Liver (tissue), 9 donors: ENCODE results near the gene TMEM213. TPM values are rescaled to one million over a fixed set of nuclear protein-coding genes. Genes with fewer than 3 reads are reported as not detected.

Experiments used
- DNase-seq: peaks from one replicate; pipeline ENCODE4 v3.0.0-alpha.2; 2017; ENCODE audit warnings: low spot score
- H3K27ac ChIP-seq, 2 donors: one replicate each; pipeline ENCODE4 v1.7.0; 2013; ENCODE audit warnings: inconsistent platforms in 2 of 2, low read length in 2 of 2, control low read depth in 1 of 2, low read depth in 1 of 2, mild to moderate bottlenecking in 1 of 2
- H3K27me3 ChIP-seq, 4 donors: one replicate each; pipeline versions ENCODE4 v1.6.1 to v1.7.0; 2013; ENCODE audit warnings: low read length in 3 of 4, inconsistent platforms in 1 of 4, mild to moderate bottlenecking in 1 of 4, moderate library complexity in 1 of 4; ENCODE audit not compliant: control insufficient read depth in 4 of 4, insufficient read depth in 4 of 4
- H3K36me3 ChIP-seq, 4 donors: one replicate each; pipeline versions ENCODE4 v1.6.1 to v1.7.0; 2013; ENCODE audit warnings: low read length in 3 of 4, mild to moderate bottlenecking in 3 of 4, low read depth in 1 of 4, moderate library complexity in 1 of 4; ENCODE audit not compliant: control insufficient read depth in 4 of 4, insufficient read depth in 3 of 4
- H3K4me1 ChIP-seq, 4 donors: one replicate each; pipeline versions ENCODE4 v1.6.1 to v1.7.0; 2013; ENCODE audit warnings: low read length in 3 of 4, mild to moderate bottlenecking in 3 of 4, moderate library complexity in 1 of 4; ENCODE audit not compliant: control insufficient read depth in 4 of 4, insufficient read depth in 4 of 4
- H3K4me3 ChIP-seq, 3 donors: one replicate each; pipeline versions ENCODE4 v1.6.1 to v1.7.0; 2013; ENCODE audit warnings: low read length in 3 of 3, control low read depth in 1 of 3, low read depth in 1 of 3, mild to moderate bottlenecking in 1 of 3
- H3K9ac ChIP-seq, 2 donors: one replicate each; pipeline ENCODE4 v1.7.0; 2013; ENCODE audit warnings: low read length in 2 of 2, mild to moderate bottlenecking in 2 of 2, moderate library complexity in 2 of 2, control low read depth in 1 of 2, low read depth in 1 of 2
- H3K9me3 ChIP-seq, 4 donors: one replicate each; pipeline versions ENCODE4 v1.6.1 to v1.7.0; 2013; ENCODE audit warnings: low read length in 3 of 4; ENCODE audit not compliant: control insufficient read depth in 4 of 4
- CTCF ChIP-seq: fragments of 150-350 bp; IDR thresholded peaks from 2 replicates; pipeline ENCODE4 v1.5.1; 2017; ENCODE audit warnings: improper control_type of control experiment, low read depth, low read length; ENCODE audit not compliant: missing input control
- FOXA1 ChIP-seq: IDR thresholded peaks from 2 replicates; pipeline ENCODE4 v1.6.1; 2016; ENCODE audit warnings: antibody characterized with exemption
- FOXA2 ChIP-seq: IDR thresholded peaks from 2 replicates; pipeline ENCODE4 v1.6.1; 2016; ENCODE audit warnings: antibody characterized with exemption
- GABPA ChIP-seq, 2 donors: IDR thresholded peaks in 1 of 2; conservative IDR thresholded peaks in 1 of 2; 2 replicates each; pipeline ENCODE4 v1.6.1; 2016; ENCODE audit warnings: antibody characterized with exemption in 2 of 2, mild to moderate bottlenecking in 1 of 2, moderate library complexity in 1 of 2
- HNF4A ChIP-seq, 2 donors: conservative IDR thresholded peaks; 2 replicates each; pipeline ENCODE4 v1.6.1; 2016; ENCODE audit warnings: antibody characterized with exemption in 2 of 2, mild to moderate bottlenecking in 2 of 2
- HNF4G ChIP-seq: IDR thresholded peaks from 2 replicates; pipeline ENCODE4 v1.6.1; 2016; ENCODE audit warnings: antibody characterized with exemption
- JUND ChIP-seq, 2 donors: IDR thresholded peaks; 2 replicates each; pipeline ENCODE4 v1.6.1; 2016; ENCODE audit warnings: antibody characterized with exemption in 2 of 2
- NR2F2 ChIP-seq: IDR thresholded peaks from 2 replicates; pipeline ENCODE4 v1.6.1; 2016; ENCODE audit warnings: antibody characterized with exemption
- RAD21 ChIP-seq, 2 donors: IDR thresholded peaks; 2 replicates each; pipeline ENCODE4 v1.6.1; 2016; ENCODE audit warnings: antibody characterized with exemption in 2 of 2, mild to moderate bottlenecking in 2 of 2
- REST ChIP-seq: IDR thresholded peaks from 2 replicates; pipeline ENCODE4 v1.6.1; 2016; ENCODE audit warnings: antibody characterized with exemption, mild to moderate bottlenecking
- RXRA ChIP-seq, 2 donors: IDR thresholded peaks; 2 replicates each; pipeline ENCODE4 v1.6.1; 2017 to 2018; ENCODE audit warnings: antibody characterized with exemption in 2 of 2, mild to moderate bottlenecking in 1 of 2
- SP1 ChIP-seq: IDR thresholded peaks from 2 replicates; pipeline ENCODE4 v1.6.1; 2018; ENCODE audit warnings: antibody characterized with exemption, mild to moderate bottlenecking
- TAF1 ChIP-seq: conservative IDR thresholded peaks from 2 replicates; pipeline ENCODE4 v1.6.1; 2016; ENCODE audit warnings: antibody characterized with exemption, mild to moderate bottlenecking
- YY1 ChIP-seq: IDR thresholded peaks from 2 replicates; pipeline ENCODE4 v1.6.1; 2016; ENCODE audit warnings: antibody characterized with exemption, mild to moderate bottlenecking
- ZBTB33 ChIP-seq: IDR thresholded peaks from 2 replicates; pipeline ENCODE4 v1.6.1; 2016; ENCODE audit warnings: antibody characterized with exemption
- WGBS: extraction: QIAGEN DNeasy Blood & Tissue Kit; methylation state at CpG from one replicate; pipeline ENCODE4 v1.1.7; 2013; 5-methylcytosine and 5-hydroxymethylcytosine counted together
- polyA plus RNA-seq, 2 donors: library from polyadenylated mRNA; stranded (reverse) in 1 of 2; unstranded in 1 of 2; fragments of 200-250 nt in 1 of 2; fragments of >200 nt in 1 of 2; fragmentation: Nextera tagmentation in 1 of 2; extraction: Ambion mirVana in 1 of 2; gene quantifications; one replicate each; pipeline versions ENCODE4 v1.2.1 to v1.2.3, GENCODE V29; 2013 to 2015
- total RNA-seq, 2 donors: library from RNA; depleted of rRNA; stranded (reverse); fragments of >200 nt; gene quantifications; one replicate each; pipeline ENCODE4 v1.2.3, GENCODE V29; 2014
- TF ChIP-seq, protein P1 (sequence below): IDR thresholded peaks from 2 replicates; pipeline ENCODE4 v1.6.1; 2016; ENCODE audit warnings: antibody characterized with exemption
- TF ChIP-seq, protein P2 (sequence below): IDR thresholded peaks from 2 replicates; pipeline ENCODE4 v1.6.1; 2016; ENCODE audit warnings: antibody characterized with exemption
- donor health status: healthy.
- donor health status: healthy.
- donor health status: healthy.
- donor health status: healthy.
- donor health status: healthy.

The TMEM213 gene
- total and polyA plus RNA-seq, 4 donors, result not detected

- no peak overlapping the region for H3K4me3 ChIP-seq
- H3K9me3 ChIP-seq, result no peaks in the 10 kb centered on the region
- H3K27ac ChIP-seq, result no peak overlapping the region
- DNase-seq, result no peak
- peaks cover 0 to 8% (median 0%) of the 10 kb centered on the region in 4 donors for H3K4me1 ChIP-seq
- no peaks in the 10 kb centered on the region for H3K27me3 ChIP-seq
- WGBS, result 62% methylated on average over 3 of the region's 3 CpGs
- TF ChIP-seq FOXA2 (no peak), SP1 (no peak), HNF4A (conservative IDR thresholded peaks at IDR 0.05) (no peak), HNF4G (no peak), ZBTB33 (no peak), JUND (IDR thresholded peaks at IDR 0.05) (no peak), REST (no peak), CTCF (no peak), GABPA (IDR thresholded peaks at IDR 0.05 in 1 of 2, conservative IDR thresholded peaks at IDR 0.05 in 1 of 2) (no peak), TAF1 (no peak), NR2F2 (no peak), YY1 (no peak), RXRA (IDR thresholded peaks at IDR 0.05) (no peak), RAD21 (IDR thresholded peaks at IDR 0.05) (no peak)
- TF ChIP-seq, protein P1, sequence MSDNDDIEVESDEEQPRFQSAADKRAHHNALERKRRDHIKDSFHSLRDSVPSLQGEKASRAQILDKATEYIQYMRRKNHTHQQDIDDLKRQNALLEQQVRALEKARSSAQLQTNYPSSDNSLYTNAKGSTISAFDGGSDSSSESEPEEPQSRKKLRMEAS, result no peak
- no peaks in the 10 kb centered on the region for H3K36me3 ChIP-seq
- H3K9ac ChIP-seq, result no peak overlapping the region
Observed at GRCh38 chr7:138749960-138750359, 47.8 kb upstream of the TMEM213 start.

- no peaks in the 10 kb centered on the region for H3K9me3 ChIP-seq
- H3K27me3 ChIP-seq, result no peaks in the 10 kb centered on the region
- TF ChIP-seq RAD21 (IDR thresholded peaks at IDR 0.05) (no peak), TAF1 (no peak), HNF4G (no peak), YY1 (no peak), FOXA2 (no peak), REST (no peak), SP1 (no peak), GABPA (IDR thresholded peaks at IDR 0.05 in 1 of 2, conservative IDR thresholded peaks at IDR 0.05 in 1 of 2) (no peak), ZBTB33 (no peak), NR2F2 (no peak), HNF4A (conservative IDR thresholded peaks at IDR 0.05) (no peak), FOXA1 (no peak), JUND (IDR thresholded peaks at IDR 0.05) (no peak), RXRA (IDR thresholded peaks at IDR 0.05) (no peak)
- TF ChIP-seq, protein P1, result no peak
- TF ChIP-seq, protein P2, sequence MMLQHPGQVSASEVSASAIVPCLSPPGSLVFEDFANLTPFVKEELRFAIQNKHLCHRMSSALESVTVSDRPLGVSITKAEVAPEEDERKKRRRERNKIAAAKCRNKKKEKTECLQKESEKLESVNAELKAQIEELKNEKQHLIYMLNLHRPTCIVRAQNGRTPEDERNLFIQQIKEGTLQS, result no peak
- H3K4me3 ChIP-seq, result no peak overlapping the region
- WGBS, result 97% methylated on average over 15 of the region's 15 CpGs
- no peak overlapping the region for H3K27ac ChIP-seq
- no peak overlapping the region for H3K9ac ChIP-seq
- peaks cover 0 to 8% (median 0%) of the 10 kb centered on the region in 4 donors for H3K4me1 ChIP-seq
- no peak for DNase-seq
- no peaks in the 10 kb centered on the region for H3K36me3 ChIP-seq
Observed at GRCh38 chr7:138750473-138750872, 47.3 kb upstream of the TMEM213 start.
